Measurements from ENCODE around the gene ANLN.

- no peak for TF ChIP-seq CTCF (IDR thresholded peaks at IDR 0.05)
- no peak for TF ChIP-seq POLR2A (IDR thresholded peaks at IDR 0.05)
Observed at GRCh38 chr7:36423633-36424032, 34.0 kb downstream of the ANLN start.

All from Peyer's patch (tissue), 4 donors.